Activated CD4-positive, CD25-positive, alpha-beta regulatory T cell treated with anti-CD3 and anti-CD28 coated beads, Interleukin-2, amount 50 U/mL, for 24 hours (primary cell): ENCODE data around the gene FUBP3.

ENCODE experiments used
- ATAC-seq, 2 donors: fragments of 150-1000 bp; cut with Tn5 transposase; one replicate each; pipeline ENCODE4 v1.10.0; 2021; ENCODE audit warnings: mild to moderate bottlenecking in 1 of 2, moderate library complexity in 1 of 2

Gene FUBP3

GRCh38 chr9:130634801-130635200 lies 55.4 kb downstream of the FUBP3 start:
- no peak for ATAC-seq

GRCh38 chr9:130635306-130635705 lies 55.9 kb downstream of the FUBP3 start:
- ATAC-seq, result no peak

- ATAC-seq, result no peak
Measured at GRCh38 chr9:130635721-130636647, 56.6 kb downstream of the FUBP3 start.

GRCh38 chr9:130636648-130637020 lies 57.3 kb downstream of the FUBP3 start:
- no peak for ATAC-seq

GRCh38 chr9:130638284-130639123 lies 59.1 kb downstream of the FUBP3 start:
- no peak for ATAC-seq

GRCh38 chr9:130639124-130639765 lies 59.9 kb downstream of the FUBP3 start:
- ATAC-seq, result no peak

GRCh38 chr9:130639866-130640555 lies 60.6 kb downstream of the FUBP3 start:
- no peak for ATAC-seq

GRCh38 chr9:130640681-130641080 lies 61.3 kb downstream of the FUBP3 start:
- ATAC-seq, result no peak

- ATAC-seq, result no peak
Measured at GRCh38 chr9:130642926-130643325, 63.5 kb downstream of the FUBP3 start.

- no peak for ATAC-seq
Measured at GRCh38 chr9:130651221-130651620, 71.8 kb downstream of the FUBP3 start.

- no peak for ATAC-seq
Measured at GRCh38 chr9:130651752-130652151, 72.4 kb downstream of the FUBP3 start.

- no peak for ATAC-seq
Measured at GRCh38 chr9:130654879-130655278, 75.5 kb downstream of the FUBP3 start.

- no peak for ATAC-seq
Measured at GRCh38 chr9:130658893-130659698, 79.7 kb downstream of the FUBP3 start.

- no peak for ATAC-seq
Measured at GRCh38 chr9:130659699-130660248, 80.4 kb downstream of the FUBP3 start.

GRCh38 chr9:130660326-130660682 lies 80.9 kb downstream of the FUBP3 start:
- ATAC-seq, result no peak

GRCh38 chr9:130660683-130661450 lies 81.5 kb downstream of the FUBP3 start:
- ATAC-seq, result peak in 1 of 2 donors; percentile 36

GRCh38 chr9:130661451-130662098 lies 82.2 kb downstream of the FUBP3 start:
- ATAC-seq, result no peak

- no peak for ATAC-seq
Measured at GRCh38 chr9:130662099-130662969, 83.0 kb downstream of the FUBP3 start.

GRCh38 chr9:130662970-130663257 lies 83.5 kb downstream of the FUBP3 start:
- ATAC-seq, result no peak
